Naive B cell (primary cell): ENCODE results near the gene RITA1. TPM values are rescaled to one million over a fixed set of nuclear protein-coding genes. Genes with fewer than 3 reads are reported as not detected.
A peak's percentile ranks its signal among the peaks of the same experiment; 100 is the strongest.
"Not testable (repeated sequence)": the region's sequence is repeated elsewhere in the genome, so short reads cannot be mapped to it uniquely, and the experiment has no call there.

Source experiments
- ATAC-seq, 2 donors: fragments of 150-1000 bp; cut with Tn5 transposase; 2 replicates each; pipeline ENCODE4 v1.10.0; 2021; ENCODE audit warnings: low read depth in 2 of 2, mild to moderate bottlenecking in 2 of 2, moderate library complexity in 2 of 2
- DNase-seq: peaks from one replicate; pipeline ENCODE4 v3.0.0; 2022
- H3K27ac Mint-ChIP-seq, 6 donors: one replicate each; pipeline ENCODE4 v1.8.0; 2020 to 2022; ENCODE audit warnings: mild to moderate bottlenecking in 6 of 6, mixed read lengths in 6 of 6, moderate library complexity in 5 of 6, inconsistent platforms in 2 of 6
- H3K27me3 Mint-ChIP-seq, 3 donors: one replicate each; pipeline ENCODE4 v1.8.0; 2021 to 2022; ENCODE audit warnings: mixed read lengths in 3 of 3, mild to moderate bottlenecking in 1 of 3
- H3K36me3 Mint-ChIP-seq, 2 donors: one replicate each; pipeline ENCODE4 v1.8.0; 2020 to 2022; ENCODE audit warnings: mixed read lengths in 2 of 2, inconsistent platforms in 1 of 2, mild to moderate bottlenecking in 1 of 2
- H3K4me1 Mint-ChIP-seq, 3 donors: one replicate each; pipeline ENCODE4 v1.8.0; 2020 to 2022; ENCODE audit warnings: mixed read lengths in 3 of 3, inconsistent platforms in 1 of 3, mild to moderate bottlenecking in 1 of 3, moderate library complexity in 1 of 3
- H3K4me3 Mint-ChIP-seq, 8 donors: one replicate each; pipeline ENCODE4 v1.8.0; 2020 to 2022; ENCODE audit warnings: mild to moderate bottlenecking in 8 of 8, mixed read lengths in 8 of 8, moderate library complexity in 8 of 8, inconsistent platforms in 2 of 8
- H3K9me3 Mint-ChIP-seq, 7 donors: one replicate each; pipeline ENCODE4 v1.8.0; 2020 to 2022; ENCODE audit warnings: mixed read lengths in 7 of 7, mild to moderate bottlenecking in 5 of 7, inconsistent platforms in 2 of 7, moderate library complexity in 1 of 7
- polyA plus RNA-seq, 6 donors: library from polyadenylated mRNA; unstranded; fragments of 300-500 nt; fragmentation: Illumina TruSeq; gene quantifications; one replicate each; pipeline ENCODE4 v1.2.3, GENCODE V29; 2021; ENCODE audit warnings: low read depth in 6 of 6

RITA1 gene
- polyA plus RNA-seq, 6 donors from 2014 or later: 21.0 to 31.9 (median 24.1) TPM

GRCh38 chr12:113204804-113205203, 19.3 kb downstream of the RITA1 start:
- peaks cover 31 to 59% (median 34%) of the 10 kb centered on the region in 3 donors for H3K4me1 Mint-ChIP-seq
- no peaks in the 10 kb centered on the region for H3K36me3 Mint-ChIP-seq
- DNase-seq (no peak), ATAC-seq (no peak)
- H3K27me3 Mint-ChIP-seq: no peaks in the 10 kb centered on the region
- H3K27ac Mint-ChIP-seq: peak overlapping the region in 2 of 6 donors; percentile 37 to 76
- H3K4me3 Mint-ChIP-seq: no peak overlapping the region
- no peaks in the 10 kb centered on the region for H3K9me3 Mint-ChIP-seq

- H3K4me1 Mint-ChIP-seq: peaks cover 38 to 74% (median 40%) of the 10 kb centered on the region in 3 donors
- DNase-seq, H3K27me3 Mint-ChIP-seq, ATAC-seq, H3K9me3 Mint-ChIP-seq, H3K36me3 Mint-ChIP-seq: not testable (repeated sequence)
- peak overlapping the region in 5 of 6 donors; percentile 97 to 100 (median 99) for H3K27ac Mint-ChIP-seq
- peak overlapping the region in 2 of 8 donors; percentile 37 to 39 for H3K4me3 Mint-ChIP-seq
Measured at GRCh38 chr12:113206802-113207201, 21.3 kb downstream of the RITA1 start.

- no peaks in the 10 kb centered on the region for H3K36me3 Mint-ChIP-seq
- ATAC-seq (peak; percentile 1 to 2), DNase-seq (no peak)
- H3K4me3 Mint-ChIP-seq: peak overlapping the region; percentile 24 to 93 (median 72)
- H3K27ac Mint-ChIP-seq: peak overlapping the region; percentile 97 to 100 (median 99)
- peaks cover 36 to 71% (median 38%) of the 10 kb centered on the region in 3 donors for H3K4me1 Mint-ChIP-seq
- no peaks in the 10 kb centered on the region for H3K9me3 Mint-ChIP-seq
- H3K27me3 Mint-ChIP-seq: no peaks in the 10 kb centered on the region
Measured at GRCh38 chr12:113207613-113208040, 22.1 kb downstream of the RITA1 start.

- Mint-ChIP-seq H3K9me3 (no peaks in the 10 kb centered on the region), H3K36me3 (no peaks in the 10 kb centered on the region), H3K4me3 (peak overlapping the region; percentile 51 to 93 (median 78)), H3K27me3 (no peaks in the 10 kb centered on the region), H3K27ac (peak overlapping the region; percentile 97 to 100 (median 99)), H3K4me1 (peaks cover 36 to 70% (median 38%) of the 10 kb centered on the region in 3 donors)
- DNase-seq (peak; percentile 92), ATAC-seq (peak; percentile 81 to 84)
Measured at GRCh38 chr12:113208041-113208934, 22.8 kb downstream of the RITA1 start.

GRCh38 chr12:113211160-113211559, 25.6 kb downstream of the RITA1 start:
- peak overlapping the region in 4 of 6 donors; percentile 76 to 90 (median 82) for H3K27ac Mint-ChIP-seq
- ATAC-seq (no peak), DNase-seq (no peak)
- H3K36me3 Mint-ChIP-seq: no peaks in the 10 kb centered on the region
- no peaks in the 10 kb centered on the region for H3K27me3 Mint-ChIP-seq
- H3K4me1 Mint-ChIP-seq: peaks cover 35 to 60% (median 49%) of the 10 kb centered on the region in 3 donors
- H3K4me3 Mint-ChIP-seq: no peak overlapping the region
- H3K9me3 Mint-ChIP-seq: no peaks in the 10 kb centered on the region

- no peaks in the 10 kb centered on the region for H3K36me3 Mint-ChIP-seq
- no peaks in the 10 kb centered on the region for H3K27me3 Mint-ChIP-seq
- ATAC-seq: no peak
- peaks cover 19 to 31% (median 30%) of the 10 kb centered on the region in 3 donors for H3K4me1 Mint-ChIP-seq
- H3K27ac Mint-ChIP-seq: peak overlapping the region in 2 of 6 donors; percentile 47 to 60
- DNase-seq: no peak
- no peaks in the 10 kb centered on the region for H3K9me3 Mint-ChIP-seq
- peak overlapping the region in 2 of 8 donors; percentile 12 to 42 for H3K4me3 Mint-ChIP-seq
Measured at GRCh38 chr12:113214895-113215400, 29.4 kb downstream of the RITA1 start.

- no peaks in the 10 kb centered on the region for H3K9me3 Mint-ChIP-seq
- H3K27me3 Mint-ChIP-seq: no peaks in the 10 kb centered on the region
- ATAC-seq: no peak
- H3K27ac Mint-ChIP-seq: peak overlapping the region in 1 of 6 donors; percentile 26
- H3K36me3 Mint-ChIP-seq: no peaks in the 10 kb centered on the region
- H3K4me1 Mint-ChIP-seq: peaks cover 15 to 31% (median 28%) of the 10 kb centered on the region in 3 donors
- no peak overlapping the region for H3K4me3 Mint-ChIP-seq
- no peak for DNase-seq
Measured at GRCh38 chr12:113216027-113216426, 30.5 kb downstream of the RITA1 start.

- DNase-seq (no peak), ATAC-seq (no peak)
- Mint-ChIP-seq H3K27ac (peak overlapping the region; percentile 88 to 99 (median 96)), H3K4me3 (peak overlapping the region; percentile 84 to 97 (median 95)), H3K36me3 (no peaks in the 10 kb centered on the region), H3K9me3 (no peaks in the 10 kb centered on the region), H3K4me1 (peaks cover 26 to 47% (median 31%) of the 10 kb centered on the region in 3 donors), H3K27me3 (no peaks in the 10 kb centered on the region)
Measured at GRCh38 chr12:113220593-113221180, 35.2 kb downstream of the RITA1 start.

- ATAC-seq: peak; percentile 88 to 89
- no peaks in the 10 kb centered on the region for H3K9me3 Mint-ChIP-seq
Measured at GRCh38 chr12:113221181-113221996, 35.9 kb downstream of the RITA1 start, which contains the start of gene TPCN1. Gene TPCN1 (plus strand): TSS chr12:113221464. CDS start chr12:113226853, 5,389 bp downstream.

GRCh38 chr12:113221997-113222729, 36.6 kb downstream of the RITA1 start:
- H3K27ac Mint-ChIP-seq: peak overlapping the region; percentile 92 to 97 (median 93)
- H3K27me3 Mint-ChIP-seq: no peaks in the 10 kb centered on the region
- peak overlapping the region; percentile 84 to 97 (median 95) for H3K4me3 Mint-ChIP-seq
- H3K9me3 Mint-ChIP-seq: no peaks in the 10 kb centered on the region
- H3K36me3 Mint-ChIP-seq: no peaks in the 10 kb centered on the region
- H3K4me1 Mint-ChIP-seq: peaks cover 24 to 45% (median 29%) of the 10 kb centered on the region in 3 donors
- ATAC-seq (no peak), DNase-seq (no peak)

More at GRCh38 chr12:113221181-113221996, 35.9 kb downstream of the RITA1 start, which contains the start of gene TPCN1:
- H3K4me1 Mint-ChIP-seq: peaks cover 26 to 47% (median 30%) of the 10 kb centered on the region in 3 donors
- no peaks in the 10 kb centered on the region for H3K27me3 Mint-ChIP-seq
- peak within 1 kb of the TSS; percentile 92 to 99 (median 96) for H3K27ac Mint-ChIP-seq
- no peaks in the 10 kb centered on the region for H3K36me3 Mint-ChIP-seq
- peak; percentile 100 for DNase-seq
- H3K4me3 Mint-ChIP-seq: peak within 1 kb of the TSS; percentile 84 to 97 (median 95)

GRCh38 chr12:113222730-113223531, 37.4 kb downstream of the RITA1 start:
- no peaks in the 10 kb centered on the region for H3K9me3 Mint-ChIP-seq
- H3K4me3 Mint-ChIP-seq: peak overlapping the region; percentile 84 to 97 (median 95)
- H3K4me1 Mint-ChIP-seq: peaks cover 24 to 43% (median 28%) of the 10 kb centered on the region in 3 donors
- DNase-seq (peak; percentile 12), ATAC-seq (no peak)
- no peaks in the 10 kb centered on the region for H3K27me3 Mint-ChIP-seq
- no peaks in the 10 kb centered on the region for H3K36me3 Mint-ChIP-seq
- peak overlapping the region; percentile 92 to 97 (median 93) for H3K27ac Mint-ChIP-seq
